SK-N-SH treated with all-trans-retinoic acid at 6 μM for 48 hours (cell line): Measurements from ENCODE around the gene FBN3.

Source experiments
- ATAC-seq: fragments of 200-7000 bp; cut with Tn5 transposase; 3 replicates; pipeline ENCODE4 v1.9.1; 2020; ENCODE audit warnings: mild to moderate bottlenecking, moderate library complexity
- ARNTL ChIP-seq: fragments of 450-650 bp; formaldehyde crosslinking; IDR thresholded peaks from 2 replicates; pipeline ENCODE4 v1.5.0; 2020; ENCODE audit warnings: low read depth, mild to moderate bottlenecking, moderate library complexity, borderline replicate concordance
- BACH2 ChIP-seq: fragments of 250-450 bp; sonication (Bioruptor Pico); IDR thresholded peaks from 2 replicates; pipeline ENCODE4 v1.9.0; 2021; ENCODE audit warnings: mild to moderate bottlenecking, borderline replicate concordance
- CREB5 ChIP-seq: fragments of 250-450 bp; sonication (Bioruptor Pico); IDR thresholded peaks from 2 replicates; pipeline ENCODE4 v1.5.1; 2020; ENCODE audit warnings: low read depth, mild to moderate bottlenecking, moderate library complexity
- CSDC2 ChIP-seq: fragments of 250-450 bp; sonication (Bioruptor Pico); IDR thresholded peaks from 2 replicates; pipeline ENCODE4 v1.5.0; 2020; ENCODE audit warnings: mild to moderate bottlenecking, moderate library complexity
- CSRNP3 ChIP-seq: fragments of 250-450 bp; sonication (Bioruptor Pico); IDR thresholded peaks from 2 replicates; pipeline ENCODE4 v1.5.1; 2021; ENCODE audit warnings: mild to moderate bottlenecking, moderate library complexity
- ESRRG ChIP-seq: fragments of 250-450 bp; sonication (Bioruptor Pico); IDR thresholded peaks from 2 replicates; pipeline ENCODE4 v1.6.1; 2021; ENCODE audit warnings: mild to moderate bottlenecking
- ISL1 ChIP-seq: fragments of 250-450 bp; sonication (Bioruptor Pico); IDR thresholded peaks from 2 replicates; pipeline ENCODE4 v2.1.2; 2022; ENCODE audit warnings: mild to moderate bottlenecking, moderate library complexity
- OSR1 ChIP-seq: fragments of 250-450 bp; sonication (Bioruptor Pico); IDR thresholded peaks from 2 replicates; pipeline ENCODE4 v1.8.0; 2022; ENCODE audit warnings: moderate library complexity, mild to moderate bottlenecking, inconsistent platforms
- POU6F1 ChIP-seq: fragments of 250-450 bp; sonication (Bioruptor Pico); IDR thresholded peaks from 2 replicates; pipeline ENCODE4 v1.8.0; 2021; ENCODE audit warnings: low read depth, mild to moderate bottlenecking, moderate library complexity, borderline replicate concordance
- PPARA ChIP-seq: fragments of 250-450 bp; sonication (Bioruptor Pico); IDR thresholded peaks from 2 replicates; pipeline ENCODE4 v1.5.0; 2020; ENCODE audit warnings: mild to moderate bottlenecking, borderline replicate concordance
- RARB ChIP-seq: fragments of 250-450 bp; sonication (Bioruptor Pico); IDR thresholded peaks from 2 replicates; pipeline ENCODE4 v1.8.0; 2021; ENCODE audit warnings: mild to moderate bottlenecking, moderate library complexity
- SNAI2 ChIP-seq: fragments of 250-450 bp; sonication (Bioruptor Pico); IDR thresholded peaks from 2 replicates; pipeline ENCODE4 v1.5.0; 2020; ENCODE audit warnings: mild to moderate bottlenecking, moderate library complexity
- TCF4 ChIP-seq: fragments of 250-450 bp; sonication (Bioruptor Pico); IDR thresholded peaks from 2 replicates; pipeline ENCODE4 v1.8.0; 2021; ENCODE audit warnings: mild to moderate bottlenecking, moderate library complexity, borderline replicate concordance
- TSHZ2 ChIP-seq: fragments of 250-450 bp; sonication (Bioruptor Pico); IDR thresholded peaks from 2 replicates; pipeline ENCODE4 v1.5.0; 2020; ENCODE audit warnings: mild to moderate bottlenecking, moderate library complexity
- ZFP3 ChIP-seq: fragments of 250-450 bp; sonication (Bioruptor Pico); IDR thresholded peaks from 2 replicates; pipeline ENCODE4 v1.5.0; 2020; ENCODE audit warnings: mild to moderate bottlenecking, moderate library complexity
- ZFP30 ChIP-seq: fragments of 450-650 bp; formaldehyde crosslinking; IDR thresholded peaks from 2 replicates; pipeline ENCODE4 v1.5.0; 2022; ENCODE audit warnings: mild to moderate bottlenecking, moderate library complexity
- ZNF565 ChIP-seq: fragments of 450-650 bp; formaldehyde crosslinking; conservative IDR thresholded peaks from 2 replicates; pipeline ENCODE4 v1.5.0; 2020; ENCODE audit warnings: low read depth, mild to moderate bottlenecking, moderate library complexity
- ZNF70 ChIP-seq: fragments of 450-650 bp; formaldehyde crosslinking; IDR thresholded peaks from 2 replicates; pipeline ENCODE4 v1.5.0; 2020; ENCODE audit warnings: mild to moderate bottlenecking, moderate library complexity
- ZNF8 ChIP-seq: fragments of 450-650 bp; formaldehyde crosslinking; IDR thresholded peaks from 2 replicates; pipeline ENCODE4 v1.5.0; 2020; ENCODE audit warnings: mild to moderate bottlenecking, moderate library complexity

FBN3 gene

GRCh38 chr19:8020681-8021080 is 128.7 kb downstream of the FBN3 start:
- no peak for ATAC-seq
- no peak for TF ChIP-seq ZNF565

- ATAC-seq: no peak
- no peak for TF ChIP-seq OSR1 (CRISPR knock-in tag)
- TF ChIP-seq ISL1 (CRISPR knock-in tag): no peak
- TF ChIP-seq TCF4: no peak
- TF ChIP-seq PPARA (CRISPR knock-in tag): no peak
- TF ChIP-seq RARB (CRISPR knock-in tag): no peak
- TF ChIP-seq BACH2 (CRISPR knock-in tag): no peak
- TF ChIP-seq CREB5 (CRISPR knock-in tag): no peak
- no peak for TF ChIP-seq TSHZ2 (CRISPR knock-in tag)
- TF ChIP-seq POU6F1 (CRISPR knock-in tag): no peak
- TF ChIP-seq SNAI2 (CRISPR knock-in tag): no peak
- no peak for TF ChIP-seq CSRNP3 (CRISPR knock-in tag)
- TF ChIP-seq CSDC2 (CRISPR knock-in tag): no peak
- no peak for TF ChIP-seq ZFP30 (CRISPR knock-in tag)
- no peak for TF ChIP-seq ARNTL (CRISPR knock-in tag)
- no peak for TF ChIP-seq ZNF8 (CRISPR knock-in tag)
- TF ChIP-seq ESRRG (CRISPR knock-in tag): no peak
- no peak for TF ChIP-seq ZFP3 (CRISPR knock-in tag)
- TF ChIP-seq ZNF70 (CRISPR knock-in tag): no peak
Observed at GRCh38 chr19:8017808-8018207, 131.6 kb downstream of the FBN3 start.
